NB4 (cell line): Measurements from ENCODE around the gene PRKCE.

Source experiments
- MYC ChIP-seq: IDR thresholded peaks from 2 replicates; pipeline ENCODE4 v1.6.1; 2011; ENCODE audit warnings: low read depth, low read length
- POLR2A ChIP-seq: IDR thresholded peaks from 2 replicates; pipeline ENCODE4 v1.6.1; 2011; ENCODE audit warnings: mild to moderate bottlenecking; ENCODE audit not compliant: insufficient read length; ENCODE audit errors: extremely low read depth
- TF ChIP-seq, protein P1 (sequence below): IDR thresholded peaks from one replicate; pipeline ENCODE4 v1.5.1; 2012; ENCODE audit warnings: low read depth, low read length
- TF ChIP-seq, protein P2 (sequence below): IDR thresholded peaks from 2 replicates; pipeline ENCODE4 v1.6.1; 2011; ENCODE audit warnings: low read depth, low read length

DNA sequence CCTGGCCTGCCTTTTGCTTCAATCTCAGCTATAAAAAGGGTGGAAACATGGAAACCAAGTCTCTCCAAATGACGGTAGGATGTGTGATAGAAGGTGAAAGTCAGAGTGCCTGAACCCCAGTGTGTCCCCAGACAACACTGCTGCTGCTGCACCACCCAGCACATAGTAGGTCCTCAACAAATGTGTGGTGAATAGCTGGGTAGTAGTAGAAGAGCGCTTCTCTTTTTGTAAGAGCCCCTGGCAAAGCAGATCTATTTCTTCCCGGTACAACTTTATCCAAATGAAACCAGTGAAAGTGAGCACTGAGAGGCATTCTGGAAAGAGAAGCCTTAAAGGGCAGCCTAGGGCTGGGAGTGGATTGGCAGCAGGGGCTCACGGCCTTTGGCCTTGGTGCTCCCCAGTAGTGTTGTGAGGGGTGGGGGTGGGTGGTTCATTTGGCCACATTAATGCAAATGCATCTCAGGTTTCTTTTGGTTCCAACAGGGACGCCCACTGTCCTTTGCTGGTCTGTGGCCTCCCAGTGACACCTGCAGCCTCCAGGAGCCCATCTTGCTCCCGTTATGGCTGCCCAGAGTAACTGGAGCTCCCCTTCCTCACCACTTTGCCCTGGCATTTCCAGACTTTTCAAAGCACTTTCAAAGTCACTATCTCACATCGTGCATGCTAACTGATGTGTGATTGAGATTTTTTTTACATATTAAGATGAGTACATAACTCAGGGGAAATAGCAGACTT, 341.4 kb downstream of the PRKCE start:
- TF ChIP-seq MYC (no peak), POLR2A (no peak)
- TF ChIP-seq, protein P1, sequence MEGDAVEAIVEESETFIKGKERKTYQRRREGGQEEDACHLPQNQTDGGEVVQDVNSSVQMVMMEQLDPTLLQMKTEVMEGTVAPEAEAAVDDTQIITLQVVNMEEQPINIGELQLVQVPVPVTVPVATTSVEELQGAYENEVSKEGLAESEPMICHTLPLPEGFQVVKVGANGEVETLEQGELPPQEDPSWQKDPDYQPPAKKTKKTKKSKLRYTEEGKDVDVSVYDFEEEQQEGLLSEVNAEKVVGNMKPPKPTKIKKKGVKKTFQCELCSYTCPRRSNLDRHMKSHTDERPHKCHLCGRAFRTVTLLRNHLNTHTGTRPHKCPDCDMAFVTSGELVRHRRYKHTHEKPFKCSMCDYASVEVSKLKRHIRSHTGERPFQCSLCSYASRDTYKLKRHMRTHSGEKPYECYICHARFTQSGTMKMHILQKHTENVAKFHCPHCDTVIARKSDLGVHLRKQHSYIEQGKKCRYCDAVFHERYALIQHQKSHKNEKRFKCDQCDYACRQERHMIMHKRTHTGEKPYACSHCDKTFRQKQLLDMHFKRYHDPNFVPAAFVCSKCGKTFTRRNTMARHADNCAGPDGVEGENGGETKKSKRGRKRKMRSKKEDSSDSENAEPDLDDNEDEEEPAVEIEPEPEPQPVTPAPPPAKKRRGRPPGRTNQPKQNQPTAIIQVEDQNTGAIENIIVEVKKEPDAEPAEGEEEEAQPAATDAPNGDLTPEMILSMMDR, result no peak
- TF ChIP-seq, protein P2, sequence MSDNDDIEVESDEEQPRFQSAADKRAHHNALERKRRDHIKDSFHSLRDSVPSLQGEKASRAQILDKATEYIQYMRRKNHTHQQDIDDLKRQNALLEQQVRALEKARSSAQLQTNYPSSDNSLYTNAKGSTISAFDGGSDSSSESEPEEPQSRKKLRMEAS, result no peak
